Forelimb muscle (tissue), 1 donor: Measurements from ENCODE around the gene SORCS2. TPM values are rescaled to one million over a fixed set of nuclear protein-coding genes. Genes with fewer than 3 reads are reported as not detected.

ENCODE experiments used
- DNase-seq: peaks from one replicate; pipeline ENCODE4 v3.0.0-alpha.2; 2013; ENCODE audit warnings: low read depth
- polyA plus RNA-seq: library from polyadenylated mRNA; unstranded; fragments of 120-200 nt; gene quantifications from one replicate; pipeline ENCODE4 v1.2.1, GENCODE V29; 2013; ENCODE audit not compliant: insufficient read length

The SORCS2 gene
- polyA plus RNA-seq, 1 donor, result 8.8 TPM

DNA sequence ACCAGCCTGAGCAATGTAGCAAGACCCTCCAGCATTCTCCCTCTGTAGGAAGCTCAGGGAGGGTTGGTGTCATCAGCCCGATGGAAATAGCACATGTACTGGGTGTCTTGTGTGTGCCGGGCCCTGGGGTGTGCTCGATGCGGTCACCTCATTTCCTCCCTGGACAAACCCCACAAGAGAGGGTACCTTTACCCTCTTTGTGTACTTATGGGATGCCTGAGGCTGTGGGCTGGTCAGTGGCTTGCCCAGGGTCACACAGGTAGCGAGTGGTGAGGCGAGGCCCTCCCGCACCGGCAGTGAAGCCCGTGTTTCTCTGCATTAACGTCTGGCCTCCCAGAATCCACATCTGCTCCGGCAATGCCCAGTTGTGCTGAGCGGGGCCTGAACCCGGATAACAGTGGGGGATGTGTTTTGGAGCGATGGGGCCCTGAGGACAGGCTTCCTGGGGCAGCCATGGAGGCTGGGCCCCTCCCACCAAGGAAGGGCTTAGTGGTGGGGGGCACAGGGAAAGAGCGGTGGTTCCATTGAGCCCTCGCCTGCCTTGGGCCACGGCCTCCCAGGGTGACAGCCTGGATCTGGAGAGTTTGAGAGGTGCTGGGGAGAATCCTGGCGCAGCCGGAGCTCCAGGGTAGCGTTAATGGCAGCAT, 234.3 kb downstream of the SORCS2 start:
- no peak for DNase-seq

DNA sequence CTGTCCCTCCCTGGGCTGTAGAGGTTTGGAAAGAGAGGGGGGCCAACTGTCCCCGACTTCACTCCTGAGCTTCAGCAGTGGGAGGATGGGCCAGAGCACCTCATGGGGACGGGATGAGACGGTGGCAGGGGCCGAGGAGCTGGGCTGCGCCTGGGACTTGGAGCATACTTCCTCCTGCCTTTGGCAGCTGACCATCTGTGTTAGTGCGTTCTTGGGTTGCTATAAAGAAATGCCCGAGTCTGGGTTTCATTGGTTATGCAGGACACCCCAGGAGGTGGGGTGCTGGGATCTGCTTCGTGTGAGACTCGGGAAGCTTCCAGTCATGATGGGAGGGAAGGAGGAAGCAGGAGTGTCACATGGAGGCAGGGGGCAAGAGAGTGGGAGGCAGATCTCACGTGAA, 235.0 kb downstream of the SORCS2 start:
- no peak for DNase-seq

DNA sequence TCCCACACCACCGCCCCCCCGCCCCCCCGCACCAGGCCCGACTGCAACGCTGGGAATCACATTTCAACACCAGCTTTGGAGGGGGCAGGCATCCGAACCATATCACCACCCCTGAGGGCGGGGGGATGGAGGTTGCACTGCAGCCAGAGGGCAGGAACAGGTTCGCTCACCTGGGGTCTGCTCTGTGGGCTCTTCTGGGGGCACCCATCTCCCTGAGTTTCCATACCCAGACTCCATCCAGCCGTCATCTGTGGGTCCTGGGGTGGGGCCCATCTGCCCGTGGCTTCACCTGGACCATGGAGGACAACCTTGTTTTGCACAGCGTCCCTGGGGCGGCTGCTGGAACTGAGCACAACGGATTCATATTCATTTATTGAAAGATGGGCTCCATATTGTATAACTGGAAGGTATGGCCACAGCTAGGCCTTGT, 235.5 kb downstream of the SORCS2 start:
- no peak for DNase-seq

DNA sequence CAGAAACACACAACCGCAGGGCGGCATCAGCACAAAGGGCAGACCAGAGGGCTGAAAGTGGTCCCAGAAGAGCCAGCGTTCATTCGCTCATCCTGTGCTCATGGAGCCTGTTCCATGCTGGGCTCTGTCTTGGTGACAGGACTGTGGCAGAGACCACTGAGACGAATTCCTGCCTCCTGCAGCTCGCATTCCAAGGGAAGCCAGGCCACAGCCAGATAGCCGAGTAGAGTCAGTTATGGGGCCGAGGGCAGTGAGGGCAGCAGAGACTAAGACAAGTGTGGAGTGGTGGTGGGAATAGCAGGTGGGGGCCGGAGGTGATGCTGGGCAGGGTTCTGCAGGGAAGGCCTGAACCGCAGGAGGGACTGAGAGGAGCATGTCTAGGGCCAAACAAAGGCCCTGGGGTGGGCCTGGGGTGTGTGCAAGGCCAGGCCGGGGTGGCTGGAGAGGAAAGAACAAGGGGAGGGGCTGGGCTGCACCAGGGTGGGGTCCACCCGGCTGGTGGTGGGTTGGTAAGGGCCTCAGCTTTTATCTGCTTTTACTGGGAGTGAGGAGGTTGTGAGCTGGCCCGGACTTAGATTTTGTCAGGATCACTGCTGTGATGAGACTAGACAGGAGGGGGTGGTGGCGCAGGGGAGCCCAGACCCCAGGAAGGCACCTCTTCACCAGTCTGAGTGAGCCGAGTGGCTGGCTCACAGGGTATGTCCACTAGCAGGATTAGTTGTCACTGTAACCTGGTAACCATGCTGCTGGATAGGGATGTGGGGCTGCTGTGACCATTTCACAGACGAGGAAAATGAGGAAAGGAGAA, 236.1 kb downstream of the SORCS2 start:
- no peak for DNase-seq

DNA sequence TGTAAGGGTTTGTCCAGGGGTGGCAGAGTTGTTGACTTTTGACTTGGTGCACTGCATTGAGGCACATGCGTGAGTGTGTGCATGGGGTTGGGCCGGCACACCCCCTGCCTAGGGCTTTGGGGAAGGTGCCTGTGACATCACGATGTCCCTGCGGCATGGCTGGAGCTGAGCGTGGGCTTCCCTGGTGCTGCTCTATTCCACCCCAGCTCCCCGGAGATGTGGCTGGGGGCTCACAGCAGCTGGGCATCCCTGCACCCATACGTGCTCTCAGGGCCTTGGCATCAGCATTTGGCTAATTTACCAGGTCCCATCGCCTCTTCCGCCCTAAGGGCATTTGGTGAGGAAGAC, 236.7 kb downstream of the SORCS2 start:
- DNase-seq, result no peak

DNA sequence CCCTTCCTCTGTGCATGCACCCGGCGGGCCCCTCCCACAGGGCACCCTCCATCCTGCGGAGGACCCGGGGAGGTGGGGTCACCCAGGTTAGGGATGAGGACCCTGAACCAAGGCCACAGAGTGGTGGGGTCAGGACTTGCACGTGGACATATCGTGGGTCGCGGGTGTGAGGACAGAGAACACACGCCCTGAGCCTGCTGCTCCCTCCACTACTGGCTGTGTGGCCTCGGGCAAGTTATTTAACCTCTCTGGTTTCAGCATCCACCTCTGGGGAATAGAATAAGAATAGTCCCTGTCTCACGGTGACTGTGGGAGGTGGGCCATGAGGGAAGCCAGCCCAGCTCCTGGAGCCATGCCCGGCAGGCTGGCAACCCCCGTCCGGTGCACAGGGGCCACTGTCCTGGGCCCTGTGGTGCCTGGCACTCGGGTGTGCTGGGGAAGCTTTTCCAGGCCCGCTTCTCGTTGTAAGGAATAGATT, 237.3 kb downstream of the SORCS2 start:
- no peak for DNase-seq

DNA sequence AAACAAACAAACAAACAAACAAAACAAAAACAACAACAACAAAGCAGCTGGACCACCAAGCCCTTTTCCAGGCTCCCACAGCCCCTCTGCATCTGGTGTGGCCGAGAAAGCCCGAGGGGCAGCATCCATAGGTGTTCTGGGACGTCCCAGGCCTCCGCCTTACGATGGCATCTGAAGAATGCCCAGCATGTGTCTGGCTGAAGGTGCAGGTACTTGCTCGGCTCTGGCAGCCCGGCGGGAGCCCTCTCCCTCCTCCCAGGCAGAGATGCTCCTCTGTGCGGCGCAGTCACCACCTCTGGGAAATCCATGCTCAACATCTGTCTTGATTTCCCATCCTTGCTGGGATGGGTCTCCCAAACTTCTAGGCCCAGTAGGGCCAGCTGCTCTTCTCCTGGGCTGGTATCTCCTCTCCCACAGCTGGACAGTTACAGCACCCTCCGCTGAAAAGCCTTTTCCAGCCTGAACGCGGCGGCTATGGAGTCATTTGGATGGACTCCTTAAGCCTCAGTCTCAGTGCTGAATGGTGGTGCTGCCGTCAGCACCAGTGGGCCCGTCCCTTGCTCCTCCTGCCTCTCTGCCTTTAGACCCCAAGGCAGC, 238.1 kb downstream of the SORCS2 start:
- DNase-seq, result no peak

DNA sequence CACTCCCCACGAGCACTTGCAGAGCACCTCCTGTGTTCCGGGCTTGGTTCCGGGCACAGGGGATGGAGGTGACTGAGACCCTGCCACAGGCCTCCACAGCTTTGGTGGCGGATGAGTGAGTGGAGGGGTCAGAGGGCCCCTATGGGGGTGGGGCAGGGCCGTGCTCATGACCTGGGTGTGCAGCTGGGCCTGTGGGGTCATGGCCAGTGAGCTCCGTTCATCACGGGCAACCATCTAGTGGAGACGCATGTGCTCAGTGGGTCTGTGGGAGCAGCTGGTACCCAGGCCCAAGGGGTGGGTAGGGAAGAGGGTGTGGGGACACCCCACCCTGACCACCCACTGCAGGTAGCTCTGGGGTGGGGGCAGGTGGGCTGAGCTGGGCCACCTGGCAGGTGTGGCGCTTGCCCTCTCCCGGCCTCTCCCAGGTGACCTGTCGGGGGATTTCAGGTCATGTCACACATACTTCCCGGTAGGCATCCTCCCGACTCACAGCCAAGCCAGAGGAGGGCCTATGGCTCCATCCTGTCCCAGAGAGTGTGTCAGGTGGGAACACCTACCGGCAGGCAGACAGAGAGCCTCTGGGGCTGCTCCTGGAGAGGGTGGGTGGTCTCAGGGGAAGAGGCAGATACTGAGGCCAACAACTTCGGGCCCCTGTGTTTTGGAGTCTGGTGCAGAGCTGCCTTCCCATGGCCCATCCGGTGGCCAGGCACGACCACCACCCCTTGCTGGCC, 238.8 kb downstream of the SORCS2 start:
- DNase-seq, result no peak

DNA sequence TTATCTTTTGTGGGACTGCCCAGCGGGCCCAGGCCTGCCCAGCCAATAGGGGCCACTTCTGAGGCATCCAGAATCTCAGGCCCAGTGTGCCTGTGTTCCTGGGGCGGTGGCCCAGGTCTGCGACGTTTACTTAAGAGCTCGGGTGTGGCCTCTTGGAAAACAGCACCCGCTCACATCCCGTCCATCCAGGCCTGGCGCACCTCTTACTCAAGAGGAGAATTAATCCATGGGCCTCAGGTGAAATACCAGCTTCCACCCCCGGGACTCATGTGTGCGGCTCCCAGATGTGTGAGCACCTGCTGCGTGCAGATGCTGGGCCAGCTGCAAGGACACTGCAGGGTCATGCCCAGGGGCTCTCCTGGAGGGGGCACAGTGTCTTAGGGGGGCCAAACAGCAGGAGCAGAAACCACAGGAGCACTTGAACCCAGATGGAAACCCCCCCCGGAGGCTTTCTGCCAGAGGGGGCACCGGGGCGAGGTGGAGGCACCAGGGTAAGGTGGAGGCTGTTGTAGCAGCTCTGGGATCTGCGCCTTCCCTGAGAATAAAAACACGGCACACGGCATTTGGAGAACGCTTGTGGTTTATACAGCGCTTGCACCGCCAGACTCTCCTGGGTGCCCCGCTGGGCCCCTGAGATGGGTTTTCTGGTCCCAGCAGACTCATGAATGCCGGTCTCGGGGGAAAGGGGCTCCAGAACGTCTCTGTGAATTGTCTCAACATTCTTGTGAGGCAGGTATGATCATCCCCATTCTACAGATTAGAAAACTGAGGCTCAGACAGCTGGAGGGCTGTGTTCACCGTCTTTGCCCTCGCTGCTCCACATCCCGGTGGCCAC, 239.6 kb downstream of the SORCS2 start:
- DNase-seq, result no peak

DNA sequence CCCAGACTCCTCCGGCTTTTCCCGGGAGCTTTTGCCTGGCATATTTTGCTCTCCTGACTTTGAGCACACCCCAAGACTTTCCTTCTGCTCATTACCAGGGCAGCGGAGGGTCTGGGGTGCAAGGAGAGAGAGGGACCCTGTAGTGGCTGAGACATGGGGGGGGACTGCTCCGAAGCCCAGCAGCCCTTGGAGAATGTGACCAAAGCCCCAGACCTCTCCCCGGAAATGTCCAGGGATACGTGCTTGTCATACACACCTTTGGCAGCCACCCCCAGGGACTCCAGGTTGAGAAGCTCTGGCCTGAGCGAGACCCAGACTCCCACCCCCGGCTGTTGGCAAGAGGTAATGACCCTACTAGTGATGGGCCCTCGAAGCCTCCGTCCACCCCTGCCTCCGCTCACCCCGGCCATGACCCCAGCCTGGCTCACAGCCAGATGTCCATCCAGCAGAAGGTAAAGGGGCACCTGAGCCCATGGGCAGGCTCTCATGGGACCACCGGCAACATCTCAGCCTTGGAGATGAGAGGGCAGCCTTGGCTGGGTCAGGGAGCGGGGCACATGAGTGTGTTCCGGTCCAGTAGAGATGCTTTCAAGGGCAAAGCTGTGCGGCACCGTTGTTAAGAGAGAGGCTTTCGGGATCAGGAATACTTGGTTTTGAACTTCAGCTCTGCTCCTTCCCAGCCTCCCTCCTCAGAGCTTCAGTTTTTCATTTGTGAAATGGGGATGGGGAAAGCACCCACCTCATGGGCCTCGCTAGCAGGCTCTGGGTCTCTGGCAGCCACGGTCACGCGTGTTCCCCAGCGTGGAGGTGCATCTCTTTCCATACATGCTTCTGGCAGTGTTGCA, 240.4 kb downstream of the SORCS2 start:
- DNase-seq, result no peak

DNA sequence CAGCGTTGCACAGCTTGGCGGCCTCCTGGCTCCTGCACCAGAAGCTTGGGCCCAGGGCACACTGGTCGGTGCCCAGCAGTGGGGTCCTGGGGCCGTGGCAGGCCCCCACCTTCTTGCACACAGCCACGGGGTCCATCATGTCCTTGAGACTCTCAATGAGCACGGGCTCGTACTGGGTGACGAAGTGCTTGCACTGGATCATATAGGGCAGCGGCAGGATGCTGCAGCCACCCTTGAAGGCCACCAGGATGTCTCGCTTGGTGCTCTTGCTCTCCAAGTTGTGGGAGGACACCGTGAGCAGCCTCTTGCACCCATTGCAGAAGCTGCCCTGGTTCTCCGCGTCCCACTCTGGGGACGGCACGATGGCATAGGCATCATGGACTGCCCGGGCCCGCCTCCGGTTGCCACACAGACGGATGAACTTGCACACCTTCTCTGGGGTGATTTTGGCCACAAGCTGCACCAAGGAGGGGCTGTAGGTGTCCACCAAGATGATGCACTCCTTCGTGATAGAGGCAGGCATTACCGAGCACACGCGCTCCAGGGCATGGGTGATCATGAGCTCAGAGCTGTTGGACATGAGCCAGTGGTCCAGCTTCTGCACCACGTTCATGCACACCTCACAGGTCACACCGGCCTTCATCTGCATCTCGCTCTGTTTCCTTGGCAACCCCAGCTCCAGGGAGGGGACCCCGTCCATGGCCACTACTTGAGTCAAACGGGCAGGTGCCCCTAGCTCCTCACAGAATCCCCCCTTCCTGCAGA, 241.2 kb downstream of the SORCS2 start:
- DNase-seq, result no peak

DNA sequence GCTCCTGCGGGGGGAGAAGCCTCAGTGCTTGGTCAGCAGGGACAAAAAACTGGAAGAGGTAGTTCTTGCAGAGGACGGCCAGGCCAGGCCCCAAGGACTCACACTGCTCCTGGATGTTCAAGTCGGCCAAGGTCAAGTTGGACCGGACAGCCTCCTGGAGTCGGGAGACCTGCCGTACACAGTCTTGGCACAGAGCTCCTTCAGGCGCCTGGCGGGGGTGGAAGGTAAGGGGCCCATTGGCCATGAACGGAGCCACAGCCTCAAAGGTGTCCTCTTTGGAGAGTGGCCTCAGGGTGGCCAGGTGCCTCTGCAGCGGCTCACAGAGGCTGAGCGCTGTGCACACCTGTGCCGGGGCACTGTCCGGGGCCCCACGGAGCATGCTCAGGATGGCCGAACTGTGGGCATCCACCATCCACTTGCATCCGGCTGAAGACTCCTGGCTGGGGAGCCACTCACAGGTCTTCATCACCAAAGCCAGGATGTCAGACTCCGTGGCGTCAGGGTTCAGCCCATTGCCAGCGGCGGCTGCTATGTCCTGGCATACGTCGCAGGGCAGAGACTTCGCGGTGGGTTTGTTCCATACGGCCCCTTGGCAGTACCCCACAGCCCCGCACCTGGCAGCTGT, 241.9 kb downstream of the SORCS2 start:
- DNase-seq, result no peak

DNA sequence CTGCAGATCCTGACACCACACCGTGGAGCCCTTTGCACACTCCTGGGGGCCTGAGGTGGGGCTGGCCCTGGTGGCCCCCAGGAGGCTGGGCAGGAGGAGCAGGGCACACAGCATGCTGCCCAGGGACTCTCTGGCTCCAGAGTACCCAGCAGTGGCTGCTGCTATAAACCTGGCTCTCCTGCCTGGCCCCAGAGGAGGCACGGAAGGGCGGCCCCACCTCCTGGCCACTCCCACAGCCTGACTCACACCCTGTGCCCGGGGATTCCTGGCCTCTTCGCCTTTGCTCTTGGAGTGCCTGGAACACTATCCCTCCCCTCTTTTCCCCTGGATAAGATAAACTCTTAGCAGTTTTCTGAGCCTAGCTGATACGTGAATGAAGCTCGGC, 242.4 kb downstream of the SORCS2 start, which contains the start of gene PSAPL1:
Gene PSAPL1 (minus strand): TSS at position 165 of the 385 bp plus-strand sequence. CDS start 51 bp downstream, at position 114.
- no peak for DNase-seq

DNA sequence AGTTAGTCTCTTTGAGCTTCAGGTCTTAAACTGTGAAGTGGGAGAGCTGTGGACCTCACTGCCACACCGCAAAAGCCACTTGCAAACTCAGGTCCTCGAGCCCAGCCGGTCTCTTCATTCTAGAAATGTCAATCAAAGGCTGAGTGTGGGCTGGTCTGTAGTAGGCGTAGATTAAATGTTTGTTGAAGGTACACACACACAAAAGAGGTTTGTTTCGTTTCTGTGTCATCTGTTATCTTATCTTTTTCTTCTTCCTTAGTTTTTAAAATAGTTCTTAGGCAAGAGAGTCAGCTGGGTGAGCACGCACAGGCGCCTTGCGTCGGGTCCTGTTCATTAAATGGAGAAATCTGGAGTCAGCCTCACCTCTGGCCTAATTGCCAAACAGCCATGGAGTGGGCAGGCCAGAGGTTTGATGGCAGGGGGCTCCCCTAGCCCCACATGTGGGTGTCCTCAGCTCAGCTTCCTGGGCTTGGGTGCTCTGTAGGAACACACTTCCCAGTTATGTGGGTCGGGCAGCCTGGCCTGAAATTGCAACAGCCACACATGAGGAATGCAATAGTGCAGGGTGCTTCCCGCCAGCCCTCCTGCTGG, 243.2 kb downstream of the SORCS2 start:
- DNase-seq, result no peak

DNA sequence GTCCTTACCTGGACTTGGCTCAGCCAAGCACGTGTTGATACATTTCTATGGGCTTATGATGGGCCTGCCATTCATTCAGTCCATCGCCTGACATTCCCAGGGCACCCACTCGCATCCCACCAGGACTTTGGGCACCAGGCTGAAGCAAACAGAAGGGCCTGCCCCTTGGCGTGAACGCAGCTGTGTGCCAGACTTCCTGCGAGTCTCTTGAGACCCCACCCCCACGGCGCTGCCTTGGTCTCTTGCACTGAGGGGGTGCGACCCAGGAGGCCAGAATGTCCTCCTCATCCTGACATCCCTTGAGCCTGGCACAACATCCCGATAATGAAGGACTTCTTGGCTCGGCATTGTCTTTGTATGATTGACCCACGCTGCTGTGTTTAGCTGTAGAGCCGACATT, 243.9 kb downstream of the SORCS2 start:
- no peak for DNase-seq

DNA sequence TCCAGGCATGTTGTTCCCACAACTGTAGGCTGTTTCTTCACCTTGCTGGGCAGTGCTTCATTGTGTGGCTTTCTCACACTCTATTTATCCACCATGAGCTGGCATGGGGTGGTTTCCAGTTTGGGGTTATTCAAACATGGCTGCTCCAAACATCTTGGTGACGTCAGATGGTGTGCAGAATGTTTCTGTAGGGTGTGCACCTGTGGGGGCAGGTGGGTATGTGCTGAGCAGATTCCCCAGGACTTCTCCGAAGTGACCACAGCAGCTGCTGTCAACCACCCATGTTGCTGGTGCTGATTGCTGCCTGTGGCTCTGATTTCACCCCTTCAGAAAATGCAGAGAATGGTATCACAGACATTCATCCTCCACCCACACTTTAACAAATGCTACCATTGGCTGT, 247.4 kb downstream of the SORCS2 start:
- DNase-seq, result no peak

DNA sequence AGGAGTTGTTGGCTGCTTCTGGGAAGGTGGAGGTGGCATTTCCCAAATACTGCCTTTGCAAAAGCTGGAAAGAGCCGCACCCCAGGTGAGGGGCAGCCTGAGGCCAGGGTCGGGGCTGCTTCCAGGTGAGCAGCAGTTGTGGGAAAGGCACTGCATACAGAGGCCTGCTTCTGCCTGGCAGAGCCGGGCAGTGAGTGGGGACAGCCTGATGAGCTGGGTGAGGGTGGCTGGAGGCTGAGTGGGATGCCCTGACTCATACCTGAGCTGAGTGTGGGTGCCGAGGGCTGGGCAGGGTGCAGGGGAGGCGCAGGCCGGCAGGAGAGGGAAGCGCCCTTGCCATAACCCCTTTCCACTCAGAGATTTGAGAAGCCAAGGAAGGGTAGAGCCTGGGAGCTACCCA, 248.9 kb downstream of the SORCS2 start:
- DNase-seq, result no peak

DNA sequence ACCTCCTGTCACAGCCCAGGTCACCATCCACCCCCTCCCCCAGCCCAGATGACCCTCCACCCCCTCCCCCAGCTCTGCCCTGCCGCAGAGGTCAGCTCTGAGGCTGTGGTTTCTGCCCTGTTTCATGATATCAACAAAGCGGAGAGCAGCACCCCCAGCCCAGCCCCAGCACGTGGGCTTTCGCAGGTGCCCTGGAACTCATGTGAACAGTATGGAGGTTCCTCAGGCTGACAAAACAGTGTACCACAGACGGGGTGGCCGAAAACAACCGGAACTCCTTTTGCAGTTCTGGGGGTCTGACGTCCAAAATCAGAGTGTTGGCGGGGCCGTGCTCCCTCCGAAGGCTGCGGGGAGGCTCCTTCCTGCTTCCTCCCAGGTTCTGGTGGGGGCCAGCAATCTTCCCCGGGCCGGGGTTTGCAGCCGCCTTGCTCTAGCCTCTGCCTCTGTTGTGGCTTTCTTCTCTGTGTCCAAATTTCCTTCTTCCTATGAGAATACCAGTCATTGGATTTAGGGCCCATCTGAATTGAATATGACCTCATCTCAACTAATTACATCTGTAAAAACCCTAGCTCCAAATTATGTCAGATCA, 250.3 kb downstream of the SORCS2 start:
- no peak for DNase-seq
